ENCODE results near the gene FOCAD.

Gene FOCAD

DNA sequence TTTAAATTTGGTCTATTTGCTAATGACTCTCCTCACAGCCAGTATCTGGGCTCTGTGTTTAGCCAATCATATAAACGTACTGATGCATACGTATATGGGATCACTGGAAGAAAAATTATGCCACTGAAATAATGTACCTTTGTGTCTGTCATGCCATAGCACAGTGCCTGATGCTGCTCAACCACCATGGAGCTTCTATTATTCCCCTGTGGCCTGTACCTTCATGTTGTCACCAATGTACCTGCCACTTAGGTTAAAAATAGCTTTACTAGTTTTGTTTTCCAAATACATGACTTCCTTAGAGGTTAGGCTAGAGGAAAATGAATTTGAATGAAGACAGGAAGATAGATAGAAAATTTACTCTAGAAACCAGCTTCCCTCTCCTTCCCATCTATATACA is 312.8 kb downstream of the FOCAD start:
- 100% methylated on average over 2 of the region's 2 CpGs for WGBS
- no peak overlapping the region for H3K9ac ChIP-seq (ENCODE audit: low read depth, low read length)
- peaks cover 8% of the 10 kb centered on the region; the same call in 1 of the 2 replicates for H3K4me1 ChIP-seq (ENCODE audit: insufficient read depth, low read length)

DNA sequence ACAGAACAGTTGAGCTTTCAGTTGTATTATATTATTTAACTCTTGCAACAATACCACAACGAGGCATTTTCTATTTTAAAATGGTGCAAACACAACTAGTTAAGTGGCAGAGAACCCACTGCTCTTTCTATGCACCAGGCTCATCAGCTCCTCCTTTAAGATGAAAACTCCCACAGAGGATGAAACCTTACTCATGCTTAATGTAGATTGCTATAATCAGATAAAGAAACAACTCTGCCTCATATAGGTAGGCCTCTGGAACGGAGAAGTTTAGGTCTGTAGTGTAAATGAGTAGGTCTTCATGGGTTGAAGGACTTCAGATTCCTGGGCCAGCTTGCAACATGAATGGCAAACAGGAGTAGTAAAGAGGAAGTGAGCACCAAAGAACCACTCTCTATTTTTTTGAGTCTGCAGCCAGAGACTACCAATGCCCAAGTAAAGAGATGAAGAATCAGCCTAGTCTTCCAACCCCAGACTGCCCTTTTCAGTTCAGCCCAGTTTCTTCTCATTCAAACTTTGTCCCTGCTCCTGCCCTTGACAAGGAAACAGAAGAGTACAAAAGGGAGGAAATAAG is 313.5 kb downstream of the FOCAD start:
- peaks cover 36% of the 10 kb centered on the region for H3K36me3 ChIP-seq (ENCODE audit: insufficient read depth, low read length)

More for the DNA sequence above, 312.8 kb downstream of the FOCAD start:
- peaks cover 43% of the 10 kb centered on the region for H3K36me3 ChIP-seq (ENCODE audit: insufficient read depth, low read length)
- H3K9me3 ChIP-seq (ENCODE audit: insufficient read depth, low read depth, low read length): no peaks in the 10 kb centered on the region
- no peak overlapping the region for H3K4me3 ChIP-seq (ENCODE audit: low read length)
- no peak overlapping the region for H3K27ac ChIP-seq (ENCODE audit: low read depth, low read length)
- H3K27me3 ChIP-seq (ENCODE audit: insufficient read depth, low read length): no peaks in the 10 kb centered on the region

DNA sequence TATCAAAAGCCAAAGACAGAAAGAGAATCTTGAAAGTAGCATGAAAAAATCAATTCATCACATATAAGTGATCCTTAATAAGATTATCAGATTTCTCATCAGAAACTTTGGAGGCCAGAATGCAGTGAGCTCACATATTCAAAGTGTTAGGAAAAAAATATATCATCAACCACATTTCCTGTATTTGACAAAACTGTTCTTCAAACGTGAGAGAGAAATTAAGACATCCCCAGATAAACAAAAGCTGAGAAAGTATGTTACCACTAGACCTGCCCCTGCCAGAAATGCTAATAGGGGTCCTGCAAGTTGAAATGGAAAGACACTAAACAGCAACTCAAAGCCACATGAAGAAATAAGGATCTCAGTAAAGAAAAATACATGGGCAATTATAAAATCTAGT is 317.5 kb downstream of the FOCAD start:
- Histone ChIP-seq H3K27me3 (ENCODE audit: insufficient read depth, low read length) (no peaks in the 10 kb centered on the region), H3K9me3 (ENCODE audit: insufficient read depth, low read depth, low read length) (no peaks in the 10 kb centered on the region), H3K9ac (ENCODE audit: low read depth, low read length) (no peak overlapping the region), H3K4me1 (ENCODE audit: insufficient read depth, low read length) (peaks cover 8% of the 10 kb centered on the region; the same call in 1 of the 2 replicates), H3K4me3 (ENCODE audit: low read length) (no peak overlapping the region), H3K27ac (ENCODE audit: low read depth, low read length) (no peak overlapping the region), H3K36me3 (ENCODE audit: insufficient read depth, low read length) (peaks cover 7% of the 10 kb centered on the region)
- 83% methylated on average over 1 of the region's 1 CpG for whole genome bisulfite sequencing

More for the DNA sequence above, 313.5 kb downstream of the FOCAD start:
- 94% methylated on average over 2 of the region's 2 CpGs for WGBS
- Histone ChIP-seq H3K4me3 (ENCODE audit: low read length) (no peak overlapping the region), H3K9ac (ENCODE audit: low read depth, low read length) (no peak overlapping the region), H3K27ac (ENCODE audit: low read depth, low read length) (no peak overlapping the region), H3K9me3 (ENCODE audit: insufficient read depth, low read depth, low read length) (no peaks in the 10 kb centered on the region), H3K27me3 (ENCODE audit: insufficient read depth, low read length) (no peaks in the 10 kb centered on the region), H3K4me1 (ENCODE audit: insufficient read depth, low read length) (peaks cover 8% of the 10 kb centered on the region; the same call in 1 of the 2 replicates)

- 95% methylated on average over 2 of the region's 2 CpGs for WGBS
Observed at GRCh38 chr9:21002040-21002439, 318.0 kb downstream of the FOCAD start.

GRCh38 chr9:21015129-21015815 is 331.2 kb downstream of the FOCAD start:
- Histone ChIP-seq H3K27ac (ENCODE audit: low read depth, low read length) (no peak overlapping the region), H3K9me3 (ENCODE audit: insufficient read depth, low read depth, low read length) (no peaks in the 10 kb centered on the region)
- WGBS: 70% methylated on average over 4 of the region's 5 CpGs

More at GRCh38 chr9:21002040-21002439, 318.0 kb downstream of the FOCAD start:
- Histone ChIP-seq H3K27me3 (ENCODE audit: insufficient read depth, low read length) (no peaks in the 10 kb centered on the region), H3K4me1 (ENCODE audit: insufficient read depth, low read length) (peaks cover 3% of the 10 kb centered on the region; the same call in 1 of the 2 replicates), H3K4me3 (ENCODE audit: low read length) (no peak overlapping the region), H3K9ac (ENCODE audit: low read depth, low read length) (no peak overlapping the region), H3K9me3 (ENCODE audit: insufficient read depth, low read depth, low read length) (no peaks in the 10 kb centered on the region), H3K27ac (ENCODE audit: low read depth, low read length) (no peak overlapping the region), H3K36me3 (ENCODE audit: insufficient read depth, low read length) (peaks cover 4% of the 10 kb centered on the region)

DNA sequence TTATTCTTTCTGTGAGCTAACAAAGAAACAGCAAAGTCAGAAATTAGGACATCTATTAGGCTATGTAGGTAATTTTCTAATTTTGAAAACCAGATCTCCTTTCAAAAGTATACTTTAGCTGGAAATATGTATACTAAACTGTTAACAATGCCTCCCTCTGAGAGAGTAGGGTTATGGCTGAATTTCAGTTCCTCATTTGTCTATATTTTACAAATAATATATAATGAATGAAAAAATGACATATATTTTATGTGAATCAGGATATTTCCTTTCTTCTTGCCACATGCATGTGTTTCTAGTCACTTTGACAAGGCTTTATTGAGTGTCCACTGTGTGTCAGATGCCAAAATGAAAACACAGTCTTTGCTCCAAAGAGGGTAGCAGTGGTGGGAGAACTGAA is 331.9 kb downstream of the FOCAD start:
- Histone ChIP-seq H3K4me3 (ENCODE audit: low read length) (no peak overlapping the region), H3K9ac (ENCODE audit: low read depth, low read length) (no peak overlapping the region), H3K27ac (ENCODE audit: low read depth, low read length) (no peak overlapping the region), H3K4me1 (ENCODE audit: insufficient read depth, low read length) (peaks cover 39% of the 10 kb centered on the region), H3K36me3 (ENCODE audit: insufficient read depth, low read length) (no peaks in the 10 kb centered on the region), H3K27me3 (ENCODE audit: insufficient read depth, low read length) (no peaks in the 10 kb centered on the region), H3K9me3 (ENCODE audit: insufficient read depth, low read depth, low read length) (no peaks in the 10 kb centered on the region)

More at GRCh38 chr9:21015129-21015815, 331.2 kb downstream of the FOCAD start:
- Histone ChIP-seq H3K9ac (ENCODE audit: low read depth, low read length) (no peak overlapping the region), H3K36me3 (ENCODE audit: insufficient read depth, low read length) (no peaks in the 10 kb centered on the region), H3K27me3 (ENCODE audit: insufficient read depth, low read length) (no peaks in the 10 kb centered on the region), H3K4me1 (ENCODE audit: insufficient read depth, low read length) (peaks cover 39% of the 10 kb centered on the region), H3K4me3 (ENCODE audit: low read length) (no peak overlapping the region)

- no peak overlapping the region for H3K4me3 ChIP-seq (ENCODE audit: low read length)
- WGBS: 93% methylated on average over 2 of the region's 2 CpGs
- H3K9me3 ChIP-seq (ENCODE audit: insufficient read depth, low read depth, low read length): no peaks in the 10 kb centered on the region
- no peak overlapping the region for H3K9ac ChIP-seq (ENCODE audit: low read depth, low read length)
- peaks cover 39% of the 10 kb centered on the region for H3K4me1 ChIP-seq (ENCODE audit: insufficient read depth, low read length)
- H3K36me3 ChIP-seq (ENCODE audit: insufficient read depth, low read length): no peaks in the 10 kb centered on the region
- no peaks in the 10 kb centered on the region for H3K27me3 ChIP-seq (ENCODE audit: insufficient read depth, low read length)
- H3K27ac ChIP-seq (ENCODE audit: low read depth, low read length): no peak overlapping the region
Observed at GRCh38 chr9:21016701-21017491, 332.8 kb downstream of the FOCAD start.

- H3K9ac ChIP-seq (ENCODE audit: low read depth, low read length): no peak overlapping the region
- H3K27me3 ChIP-seq (ENCODE audit: insufficient read depth, low read length): no peaks in the 10 kb centered on the region
- 70% methylated on average over 2 of the region's 2 CpGs for WGBS
- no peaks in the 10 kb centered on the region for H3K9me3 ChIP-seq (ENCODE audit: insufficient read depth, low read depth, low read length)
- peak overlapping the region; percentile 36; the same call in 1 of the 2 replicates for H3K27ac ChIP-seq (ENCODE audit: low read depth, low read length)
- H3K36me3 ChIP-seq (ENCODE audit: insufficient read depth, low read length): no peaks in the 10 kb centered on the region
- peaks cover 39% of the 10 kb centered on the region for H3K4me1 ChIP-seq (ENCODE audit: insufficient read depth, low read length)
- no peak overlapping the region for H3K4me3 ChIP-seq (ENCODE audit: low read length)
Observed at GRCh38 chr9:21018177-21018576, 334.1 kb downstream of the FOCAD start.

DNA sequence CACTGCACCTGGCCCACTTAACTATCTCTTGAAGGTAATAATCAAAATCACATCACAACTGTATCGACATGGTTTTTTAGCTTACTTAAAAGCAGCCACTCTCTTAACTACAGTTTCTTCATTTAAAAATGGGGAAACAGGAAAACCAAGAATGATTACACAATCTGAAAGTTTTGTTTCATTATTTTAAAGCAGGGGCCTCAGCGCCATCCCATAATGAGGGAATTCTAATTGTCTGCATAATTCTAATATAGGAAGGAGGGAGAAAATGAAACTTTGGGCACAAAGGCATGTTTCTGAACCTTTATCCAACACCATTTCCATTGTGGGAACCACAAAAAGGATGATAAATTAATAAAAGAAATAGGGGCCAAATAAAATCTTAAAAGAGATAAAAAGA is 339.8 kb downstream of the FOCAD start:
- Histone ChIP-seq H3K27me3 (ENCODE audit: insufficient read depth, low read length) (no peaks in the 10 kb centered on the region), H3K4me3 (ENCODE audit: low read length) (no peak overlapping the region), H3K36me3 (ENCODE audit: insufficient read depth, low read length) (no peaks in the 10 kb centered on the region), H3K9ac (ENCODE audit: low read depth, low read length) (no peak overlapping the region), H3K9me3 (ENCODE audit: insufficient read depth, low read depth, low read length) (no peaks in the 10 kb centered on the region), H3K4me1 (ENCODE audit: insufficient read depth, low read length) (peaks cover 9% of the 10 kb centered on the region), H3K27ac (ENCODE audit: low read depth, low read length) (no peak overlapping the region)
- WGBS: 93% methylated on average over 2 of the region's 2 CpGs

DNA sequence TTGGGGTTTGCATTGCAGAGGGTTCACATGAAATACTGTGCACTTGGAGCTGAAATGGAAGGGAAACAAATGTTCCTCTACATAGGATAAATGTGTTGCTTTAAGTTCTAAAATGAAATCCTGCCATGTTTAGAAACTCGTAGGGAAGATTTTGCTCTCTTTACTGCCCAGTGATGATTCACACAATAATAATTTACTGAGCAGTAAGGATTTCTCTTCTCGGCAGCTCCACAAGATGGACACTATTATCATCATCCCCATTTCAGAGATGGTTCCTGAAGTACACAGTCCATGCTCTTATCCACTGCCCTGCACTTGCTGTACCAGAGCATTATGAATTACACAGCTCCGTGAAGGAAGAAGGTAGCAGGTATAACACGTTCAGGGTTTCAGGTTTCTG is 343.2 kb downstream of the FOCAD start:
- no peak overlapping the region for H3K27ac ChIP-seq (ENCODE audit: low read depth, low read length)
- H3K9ac ChIP-seq (ENCODE audit: low read depth, low read length): no peak overlapping the region
- no peak overlapping the region for H3K4me3 ChIP-seq (ENCODE audit: low read length)
- H3K9me3 ChIP-seq (ENCODE audit: insufficient read depth, low read depth, low read length): no peaks in the 10 kb centered on the region
- WGBS: 89% methylated on average over 4 of the region's 4 CpGs
- no peaks in the 10 kb centered on the region for H3K36me3 ChIP-seq (ENCODE audit: insufficient read depth, low read length)
- peaks cover 11% of the 10 kb centered on the region for H3K4me1 ChIP-seq (ENCODE audit: insufficient read depth, low read length)
- no peaks in the 10 kb centered on the region for H3K27me3 ChIP-seq (ENCODE audit: insufficient read depth, low read length)

DNA sequence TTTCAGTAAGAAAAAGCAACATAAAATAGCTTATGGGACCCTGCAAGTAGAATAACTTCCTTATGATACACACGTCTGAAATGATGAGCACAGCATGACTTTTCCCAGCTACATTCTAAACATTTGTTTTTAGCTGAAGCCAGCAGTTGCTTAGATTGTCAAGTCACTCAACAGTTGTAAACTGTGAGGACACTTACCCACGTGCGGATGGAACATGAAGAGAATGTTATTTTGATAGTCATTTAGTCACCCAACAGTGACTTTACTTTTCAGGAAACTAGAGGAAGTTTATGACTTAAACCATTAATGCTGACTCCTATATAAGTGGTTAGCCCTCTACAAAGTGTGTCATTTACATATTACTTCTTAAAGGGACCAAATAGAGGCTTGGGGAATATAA is 344.4 kb downstream of the FOCAD start:
- Histone ChIP-seq H3K27ac (ENCODE audit: low read depth, low read length) (no peak overlapping the region), H3K9ac (ENCODE audit: low read depth, low read length) (no peak overlapping the region), H3K4me1 (ENCODE audit: insufficient read depth, low read length) (peaks cover 11% of the 10 kb centered on the region), H3K9me3 (ENCODE audit: insufficient read depth, low read depth, low read length) (no peaks in the 10 kb centered on the region), H3K36me3 (ENCODE audit: insufficient read depth, low read length) (no peaks in the 10 kb centered on the region), H3K27me3 (ENCODE audit: insufficient read depth, low read length) (no peaks in the 10 kb centered on the region), H3K4me3 (ENCODE audit: low read length) (no peak overlapping the region)
- 71% methylated on average over 3 of the region's 3 CpGs for WGBS
